ENCODE data around the gene GALNT10. TPM values are rescaled to one million over a fixed set of nuclear protein-coding genes. Genes with fewer than 3 reads are reported as not detected.

The GALNT10 gene
- total and polyA plus RNA-seq, 10 donors, result 7.6 to 50.2 (median 43.5) TPM

GRCh38 chr5:154194345-154195329 lies 4.1 kb downstream of the GALNT10 start:
- Histone ChIP-seq H3K4me3 (no peak overlapping the region), H3K27ac (no peak overlapping the region), H3K36me3 (peaks cover 0 to 44% (median 0%) of the 10 kb centered on the region in 6 donors), H3K4me1 (peaks cover 24 to 88% (median 59%) of the 10 kb centered on the region in 6 donors), H3K9me3 (no peaks in the 10 kb centered on the region), H3K27me3 (replicated peaks in 1 of 7) (no peaks in the 10 kb centered on the region)
- no peak for DNase-seq
- intact Hi-C loops (cut with DNase I; ENCODE audit: low total_unique reads), result loop anchor here (10.0 kb wide), 1 partner anchor 90 kb away; no protein-coding TSS in a partner anchor
- TF ChIP-seq POLR2AphosphoS5 (IDR thresholded peaks at IDR 0.05) (no peak), CTCF (IDR thresholded peaks at IDR 0.05 in 8 of 11, conservative IDR thresholded peaks at IDR 0.05 in 3 of 11) (no peak), POLR2A (IDR thresholded peaks at IDR 0.05) (no peak)
- 74 to 86% (median 80%) methylated on average over 8 of the region's 8 CpGs for WGBS, 5 donors

GRCh38 chr5:154196281-154196680 lies 5.7 kb downstream of the GALNT10 start:
- WGBS, 5 donors, result 92 to 100% (median 96%) methylated on average over 1 of the region's 1 CpG

GRCh38 chr5:154196955-154197652 lies 6.6 kb downstream of the GALNT10 start:
- WGBS, 5 donors, result 23 to 37% (median 28%) methylated on average over 8 of the region's 8 CpGs
- DNase-seq, result no peak
- peak overlapping the region in 5 of 8 donors; percentile 2 to 79 (median 48) for H3K27ac ChIP-seq
- H3K9me3 ChIP-seq, result no peaks in the 10 kb centered on the region
- peaks cover 15 to 94% (median 53%) of the 10 kb centered on the region in 6 donors for H3K4me1 ChIP-seq
- intact Hi-C loops (cut with DNase I; ENCODE audit: low total_unique reads), result loop anchor here (10.0 kb wide), 1 partner anchor 88 kb away; no protein-coding TSS in a partner anchor
- no peak overlapping the region for H3K4me3 ChIP-seq
- TF ChIP-seq CTCF (IDR thresholded peaks at IDR 0.05 in 8 of 11, conservative IDR thresholded peaks at IDR 0.05 in 3 of 11) (peak in 7 of 11 experiments; percentile 8 to 38 (median 19)), POLR2AphosphoS5 (IDR thresholded peaks at IDR 0.05) (no peak), POLR2A (IDR thresholded peaks at IDR 0.05) (no peak)
- H3K36me3 ChIP-seq, result peaks cover 0 to 58% (median 0%) of the 10 kb centered on the region in 6 donors
- no peaks in the 10 kb centered on the region for H3K27me3 ChIP-seq (replicated peaks in 1 of 7)

More at GRCh38 chr5:154196281-154196680, 5.7 kb downstream of the GALNT10 start:
- H3K27me3 ChIP-seq (replicated peaks in 1 of 7), result no peaks in the 10 kb centered on the region
- no peak for DNase-seq
- no peak overlapping the region for H3K4me3 ChIP-seq
- H3K4me1 ChIP-seq, result peaks cover 23 to 94% (median 59%) of the 10 kb centered on the region in 6 donors
- peaks cover 0 to 52% (median 0%) of the 10 kb centered on the region in 6 donors for H3K36me3 ChIP-seq
- intact Hi-C loops (cut with DNase I; ENCODE audit: low total_unique reads), result loop anchor here (10.0 kb wide), 1 partner anchor 89 kb away; no protein-coding TSS in a partner anchor
- peak overlapping the region in 2 of 8 donors; percentile 48 to 50 for H3K27ac ChIP-seq
- H3K9me3 ChIP-seq, result no peaks in the 10 kb centered on the region
- TF ChIP-seq CTCF (IDR thresholded peaks at IDR 0.05 in 8 of 11, conservative IDR thresholded peaks at IDR 0.05 in 3 of 11) (no peak), POLR2A (IDR thresholded peaks at IDR 0.05) (no peak), POLR2AphosphoS5 (IDR thresholded peaks at IDR 0.05) (no peak)

Measured in spleen (tissue), 11 donors.